T-helper 1 cell treated with Interleukin-12 subunit alpha and Interleukin-12 subunit beta and Interleukin-4 antibody, amounts not matched to agents 30 ng/mL and 1 ng/mL, for 36 hours (primary cell): ENCODE data around the gene A2ML1. TPM values are rescaled to one million over a fixed set of nuclear protein-coding genes. Genes with fewer than 3 reads are reported as not detected.
"Not testable (repeated sequence)": the region's sequence is repeated elsewhere in the genome, so short reads cannot be mapped to it uniquely, and the experiment has no call there.

Experiments used
- intact Hi-C: fragments of 100-400 bp; cut with micrococcal nuclease; formaldehyde crosslinking; loops from one replicate; pipeline ENCODE4 v1.15.1; 2024
- total RNA-seq: library from RNA; stranded (reverse); gene quantifications from 2 replicates; pipeline ENCODE4 v1.2.3, GENCODE V29; 2022

The A2ML1 gene
- total RNA-seq, 1 donor from 2014 or later, result not detected

DNA sequence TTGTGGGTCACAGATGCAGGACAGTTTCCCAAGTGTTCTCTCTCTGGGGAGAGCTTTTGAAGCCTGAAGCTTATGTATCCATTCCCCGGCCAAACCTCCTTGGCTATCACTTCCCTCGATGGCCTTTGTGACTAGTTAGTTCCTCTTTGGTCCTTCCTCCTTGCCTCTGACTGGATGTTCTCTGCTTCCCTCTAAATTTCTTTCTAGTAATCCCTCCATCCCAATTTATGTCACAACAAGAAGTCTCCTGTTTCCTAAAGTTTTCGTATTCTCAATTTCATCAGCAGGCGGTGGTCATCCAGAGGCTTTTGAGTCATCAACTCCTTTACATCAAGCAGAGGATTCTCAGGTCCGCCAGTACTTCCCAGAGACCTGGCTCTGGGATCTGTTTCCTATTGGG, 27.5 kb downstream of the A2ML1 start:
- intact Hi-C loops, result no loop called here

DNA sequence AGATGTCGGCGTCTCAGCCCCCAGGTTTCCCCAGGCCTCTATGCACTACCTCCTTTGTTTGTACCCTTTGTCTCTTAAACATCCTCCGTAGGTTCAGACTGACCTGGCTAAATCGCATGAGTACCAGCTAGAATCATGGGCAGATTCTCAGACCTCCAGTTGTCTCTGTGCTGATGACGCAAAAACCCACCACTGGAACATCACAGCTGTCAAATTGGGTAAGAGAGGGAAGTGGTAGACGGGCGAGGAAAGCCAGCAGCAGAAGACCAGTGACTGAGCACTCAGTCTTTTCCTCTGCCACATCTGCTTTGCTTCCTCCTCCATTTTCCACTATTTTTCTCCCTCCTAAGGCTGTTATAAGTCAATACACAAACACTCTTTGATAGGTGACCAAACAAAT, 29.7 kb downstream of the A2ML1 start:
- intact Hi-C loops, result no loop called here

DNA sequence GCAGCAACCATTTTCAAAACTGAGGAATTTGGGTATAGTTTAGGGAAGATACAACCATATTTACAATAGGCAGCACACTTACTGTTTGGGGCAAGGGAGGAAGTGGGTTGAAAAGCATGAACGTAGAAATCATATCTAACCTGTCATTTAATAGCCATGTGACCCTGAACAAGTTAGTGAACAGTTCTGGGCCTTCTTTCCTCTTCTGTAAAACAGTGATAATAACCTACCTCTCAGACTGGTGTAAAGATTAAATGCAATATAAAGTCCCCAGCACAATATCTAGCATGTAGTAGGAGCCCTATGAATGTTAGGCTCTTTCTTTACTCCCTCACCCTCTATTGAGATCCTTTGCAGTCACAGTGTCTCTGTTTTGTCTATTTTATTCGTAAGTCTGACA, 33.5 kb downstream of the A2ML1 start:
- intact Hi-C loops, result no loop called here

DNA sequence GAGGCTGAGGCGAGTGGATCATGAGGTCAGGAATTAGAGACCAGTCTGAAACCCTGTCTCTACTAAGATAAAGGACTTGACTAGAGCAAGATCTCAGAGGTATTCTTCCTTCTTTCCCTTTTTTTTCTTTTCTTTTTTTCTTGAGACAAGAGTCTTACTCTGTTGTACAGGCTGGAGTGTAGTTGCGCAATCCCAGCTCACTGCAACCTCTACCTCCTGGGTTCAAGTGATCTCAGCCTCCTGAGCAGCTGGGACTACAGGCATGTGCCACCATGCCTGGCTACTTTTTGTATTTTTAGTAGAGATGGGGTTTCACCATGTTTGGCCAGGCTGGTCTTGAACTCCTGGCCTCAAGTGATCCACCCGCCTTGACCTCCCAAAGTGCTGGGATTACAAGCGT, 37.0 kb downstream of the A2ML1 start:
- intact Hi-C loops, result not testable (repeated sequence)

GRCh38 chr12:8860165-8860961, 37.9 kb downstream of the A2ML1 start:
- intact Hi-C loops, result loop anchor here (1.0 kb wide), 4 partner anchors 178 to 316 kb away; no protein-coding TSS in a partner anchor

- intact Hi-C loops, result no loop called here
Measured at GRCh38 chr12:8866429-8866828, 44.0 kb downstream of the A2ML1 start.

GRCh38 chr12:8867009-8867408, 44.6 kb downstream of the A2ML1 start:
- intact Hi-C loops, result no loop called here

DNA sequence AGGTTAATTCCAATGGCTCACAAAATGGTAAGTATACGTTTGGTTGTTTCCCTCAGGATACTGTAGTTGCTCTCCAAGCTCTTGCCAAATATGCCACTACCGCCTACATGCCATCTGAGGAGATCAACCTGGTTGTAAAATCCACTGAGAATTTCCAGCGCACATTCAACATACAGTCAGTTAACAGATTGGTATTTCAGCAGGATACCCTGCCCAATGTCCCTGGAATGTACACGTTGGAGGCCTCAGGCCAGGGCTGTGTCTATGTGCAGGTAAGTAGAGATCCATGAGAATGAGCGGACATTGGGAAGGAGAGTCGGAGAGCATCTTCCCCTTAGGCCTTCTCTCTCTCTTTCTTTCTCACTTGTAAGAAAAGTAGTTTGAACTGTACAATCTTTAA, 45.4 kb downstream of the A2ML1 start:
- intact Hi-C loops, result no loop called here

GRCh38 chr12:8870586-8870985, 48.2 kb downstream of the A2ML1 start:
- intact Hi-C loops, result no loop called here

DNA sequence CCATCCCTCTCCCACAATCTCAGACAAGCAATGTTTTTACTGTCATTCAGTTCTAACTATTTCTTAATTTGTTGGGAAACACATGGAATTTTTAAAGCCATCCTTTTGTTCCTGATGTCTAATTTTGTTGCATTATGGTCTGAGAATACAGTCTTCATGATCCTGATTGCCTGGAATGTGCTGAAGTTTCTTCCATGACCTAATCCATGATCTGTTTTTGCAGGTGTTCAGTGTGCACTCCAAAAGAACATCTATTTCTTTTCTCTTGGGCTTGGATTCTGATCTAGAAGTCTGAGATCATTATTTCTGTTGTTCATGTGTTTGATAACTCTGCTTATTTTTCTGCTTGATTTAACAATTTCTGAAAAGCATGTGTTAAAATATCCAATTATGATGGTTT, 48.6 kb downstream of the A2ML1 start:
- intact Hi-C loops, result no loop called here

DNA sequence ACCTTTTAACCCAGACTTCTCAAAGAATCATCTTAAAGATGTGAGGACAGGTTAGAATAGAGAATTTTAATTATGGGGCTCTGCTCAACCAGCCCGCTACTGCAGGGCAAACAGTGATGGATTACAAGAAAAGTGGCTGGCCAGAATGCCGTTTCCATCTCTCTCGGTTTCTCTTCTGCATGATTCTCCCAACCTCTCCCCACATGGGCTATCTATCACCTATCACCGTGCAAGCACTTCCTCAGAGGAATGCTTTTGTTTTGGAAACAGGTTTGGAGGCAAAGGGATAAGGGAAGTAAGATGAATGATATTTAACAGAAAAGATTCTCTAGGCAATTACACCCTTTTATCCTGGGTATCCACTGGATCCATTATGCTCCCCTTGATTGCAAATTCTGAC, 54.5 kb downstream of the A2ML1 start:
- intact Hi-C loops, result no loop called here

DNA sequence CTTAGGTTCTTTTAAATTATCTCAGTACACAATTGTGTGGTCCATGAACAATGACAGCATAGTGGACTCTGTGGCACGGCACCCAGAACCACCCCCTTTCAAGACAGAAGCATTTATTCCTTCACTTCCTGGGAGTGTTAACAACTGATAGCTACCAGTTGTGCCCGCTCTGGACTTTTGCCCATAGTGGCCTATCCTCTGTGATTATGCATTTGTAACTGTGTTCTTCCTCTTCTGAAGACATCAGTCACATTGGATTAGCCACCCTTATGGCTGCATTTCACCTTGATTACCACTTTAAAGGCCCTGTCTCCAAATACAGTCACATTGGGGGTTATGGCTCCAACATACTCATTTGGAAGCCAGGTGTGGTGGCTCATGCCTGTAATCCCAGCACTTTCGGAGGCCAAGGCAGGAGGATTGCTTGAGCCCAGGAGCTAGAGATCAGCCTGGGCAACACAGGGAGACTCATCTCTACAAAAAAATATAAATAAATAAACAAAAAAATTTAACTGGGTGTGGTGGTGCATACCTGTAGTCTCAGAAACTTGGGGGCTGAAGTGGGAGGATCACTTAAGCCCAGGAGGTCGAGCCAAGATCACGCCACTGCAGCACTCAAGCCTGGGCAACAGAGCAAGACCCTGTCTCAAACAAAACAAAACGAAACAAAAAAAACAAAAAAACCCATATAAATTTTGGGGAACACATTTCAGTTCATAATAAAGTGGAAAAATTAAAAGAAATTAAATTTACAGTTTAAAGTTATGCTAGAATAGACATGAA, 64.3 kb downstream of the A2ML1 start:
- intact Hi-C loops, result no loop called here

DNA sequence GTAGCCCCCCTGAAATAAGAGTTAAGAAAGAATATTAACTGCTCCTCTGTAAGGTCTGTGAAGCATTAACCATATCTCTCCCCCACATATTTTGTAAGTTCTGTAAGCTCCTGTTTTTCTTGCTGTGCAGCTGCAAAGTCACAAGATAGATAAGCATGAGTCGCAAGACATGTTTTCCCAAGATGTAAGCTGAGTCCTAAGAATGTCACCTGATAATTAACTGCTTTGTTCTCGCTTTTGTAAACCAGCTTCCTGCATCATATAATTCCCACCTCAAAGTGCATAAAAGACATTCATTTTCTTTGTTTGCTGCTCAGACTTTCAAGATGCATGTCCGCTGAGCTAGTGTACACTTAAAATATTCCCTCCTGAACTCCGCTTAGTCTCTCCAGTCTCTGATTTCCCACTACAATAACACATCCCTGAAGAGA, 64.9 kb downstream of the A2ML1 start:
- intact Hi-C loops, result no loop called here

DNA sequence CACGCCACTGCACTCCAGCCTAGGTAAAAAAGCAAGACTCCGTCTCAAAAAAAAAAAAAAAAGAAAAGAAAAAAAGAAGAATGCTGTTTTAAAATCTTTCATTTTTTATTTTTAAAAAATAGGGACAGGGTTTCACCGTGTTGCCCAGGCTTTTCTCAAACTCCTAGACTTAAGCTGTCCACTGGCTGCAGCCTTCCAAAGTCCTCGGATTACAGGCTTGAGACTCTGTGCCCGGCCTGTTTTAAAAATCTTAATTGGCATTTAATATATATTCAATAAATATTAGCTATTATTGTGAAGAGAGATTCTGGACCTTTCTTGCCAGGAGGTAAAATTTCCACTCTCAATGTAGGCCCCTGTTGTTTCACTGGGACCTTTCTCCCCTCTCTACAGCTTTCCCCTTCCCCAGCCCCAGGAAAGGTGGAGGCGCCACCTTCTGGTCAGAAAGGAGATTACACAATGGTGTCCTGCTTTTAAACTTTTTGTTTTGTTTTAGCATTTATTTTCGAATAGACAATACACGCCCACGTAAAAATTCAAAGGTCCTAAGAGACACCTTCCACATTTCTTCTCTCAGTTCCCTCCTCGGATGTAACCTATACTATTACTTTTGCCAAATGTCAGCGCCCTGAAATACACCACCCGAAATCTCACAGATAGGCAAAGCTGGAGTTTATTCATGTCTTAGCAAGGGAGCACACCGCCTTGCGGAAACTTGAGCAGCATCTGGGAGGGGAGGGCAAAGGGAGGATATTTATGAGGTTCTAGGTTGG, 68.1 kb downstream of the A2ML1 start:
- intact Hi-C loops, result loop anchor here (1.0 kb wide), 5 partner anchors 110 to 346 kb away; no protein-coding TSS in a partner anchor

DNA sequence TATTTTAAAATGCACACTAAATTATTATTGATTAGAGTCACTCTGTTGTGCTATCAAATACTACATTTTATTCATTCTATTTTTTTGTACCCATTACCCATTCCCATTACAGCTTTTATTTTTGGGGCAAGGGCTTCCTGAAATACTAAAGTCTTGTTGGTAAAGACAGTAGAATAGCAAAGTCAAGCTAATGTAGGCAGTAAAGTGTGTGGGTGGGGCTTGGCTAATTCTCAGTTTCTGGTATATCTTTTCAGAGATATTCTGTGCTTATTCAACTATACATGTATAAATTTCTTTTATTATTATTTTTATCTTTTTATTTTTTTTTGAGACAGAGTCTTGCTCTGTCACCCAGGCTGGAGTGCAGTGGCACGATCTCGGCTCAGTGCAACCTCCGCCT, 69.6 kb downstream of the A2ML1 start:
- intact Hi-C loops, result no loop called here

DNA sequence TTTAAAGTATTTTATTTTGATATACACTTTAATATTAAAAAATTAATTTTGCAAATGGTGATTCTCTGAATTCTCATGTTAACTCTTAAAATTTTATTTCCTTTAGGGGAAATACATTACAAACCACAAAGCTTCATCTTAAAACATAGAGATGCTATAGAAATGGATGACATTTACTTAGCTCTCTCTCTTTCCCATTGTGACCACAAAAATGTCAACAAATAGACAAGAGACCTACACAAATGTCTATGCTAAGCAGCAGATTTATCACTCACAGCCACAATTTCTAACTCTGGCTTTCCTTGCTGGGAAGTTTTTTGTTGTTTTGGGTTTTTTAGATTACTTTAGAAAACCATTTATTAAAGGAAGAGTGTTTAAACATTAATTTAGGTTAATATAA, 72.0 kb downstream of the A2ML1 start:
- intact Hi-C loops, result no loop called here

GRCh38 chr12:8894986-8895385, 72.6 kb downstream of the A2ML1 start:
- intact Hi-C loops, result no loop called here

DNA sequence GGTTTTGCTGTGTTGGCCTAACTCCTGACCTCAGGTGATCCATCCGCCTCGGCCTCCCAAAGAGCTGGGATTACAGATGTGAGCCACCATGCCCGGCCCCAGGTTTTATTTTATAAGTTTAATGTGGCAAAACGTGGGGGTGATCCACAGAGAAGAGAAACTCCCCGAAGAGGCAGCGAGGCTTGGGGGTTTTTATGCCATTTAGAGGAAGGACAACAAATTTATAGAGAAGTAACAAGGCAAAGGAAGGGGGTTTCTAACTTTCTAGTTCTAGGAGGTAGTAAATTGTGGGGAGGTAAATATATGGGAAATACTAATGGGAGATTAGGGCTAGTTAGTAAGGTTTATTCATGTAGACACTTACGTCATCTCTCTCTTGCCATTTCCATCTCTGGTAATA, 74.7 kb downstream of the A2ML1 start:
- intact Hi-C loops, result no loop called here

GRCh38 chr12:8899830-8900229, 77.4 kb downstream of the A2ML1 start:
- intact Hi-C loops, result no loop called here

GRCh38 chr12:8902703-8903102, 80.3 kb downstream of the A2ML1 start:
- intact Hi-C loops, result not testable (repeated sequence)

DNA sequence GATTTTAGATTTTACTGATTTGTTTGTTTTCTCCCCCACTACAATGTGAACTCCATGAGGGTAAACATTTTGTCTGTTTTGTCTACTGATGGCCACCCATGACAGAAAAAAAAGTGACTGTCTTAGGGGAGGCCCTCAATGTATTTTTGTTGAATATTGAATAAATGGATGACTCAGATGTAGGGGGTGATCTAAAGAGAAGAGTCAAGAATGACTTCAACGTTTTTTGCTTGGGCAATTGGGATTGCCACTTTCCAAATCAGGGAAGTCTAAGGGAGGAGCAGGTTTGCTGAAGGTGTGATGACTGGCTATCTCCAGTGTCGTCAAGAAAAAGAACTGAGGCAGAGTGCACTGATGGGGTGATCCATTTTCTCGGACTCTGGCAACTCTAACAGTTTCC, 81.2 kb downstream of the A2ML1 start:
- intact Hi-C loops, result no loop called here

- intact Hi-C loops, result no loop called here
Measured at GRCh38 chr12:8904665-8905064, 82.2 kb downstream of the A2ML1 start.
